Kidney epithelial cell (primary cell): Measurements from ENCODE around the gene SLC26A6. TPM values are rescaled to one million over a fixed set of nuclear protein-coding genes. Genes with fewer than 3 reads are reported as not detected.

Source experiments
- DNase-seq: peaks from one replicate; pipeline ENCODE4 v3.0.0-alpha.2; 2010; ENCODE audit warnings: low read depth
- H3K27me3 ChIP-seq: 2 replicates; pipeline ENCODE4 v1.6.0; 2011; ENCODE audit warnings: low read length; ENCODE audit not compliant: control insufficient read depth, insufficient read depth
- H3K36me3 ChIP-seq: 2 replicates; pipeline ENCODE4 v1.5.1; 2011; ENCODE audit warnings: low read length; ENCODE audit not compliant: control insufficient read depth, insufficient read depth
- H3K4me3 ChIP-seq: 2 replicates; pipeline ENCODE4 v1.5.1; 2011; ENCODE audit warnings: low read depth, mild to moderate bottlenecking, control low read depth, low read length
- total RNA-seq: library from RNA; depleted of rRNA; stranded (reverse); fragments of >200 nt; gene quantifications from 2 replicates; pipeline ENCODE4 v1.2.3, GENCODE V29; 2015
- TF ChIP-seq, protein P1 (sequence below): IDR thresholded peaks from 2 replicates; pipeline ENCODE4 v1.5.1; 2011; ENCODE audit warnings: mild to moderate bottlenecking, moderate library complexity, low read length, control low read depth, inconsistent platforms; ENCODE audit not compliant: insufficient read depth, poor library complexity, severe bottlenecking

SLC26A6 gene
- total RNA-seq, 1 donor from 2014 or later = 32.8 TPM

DNA sequence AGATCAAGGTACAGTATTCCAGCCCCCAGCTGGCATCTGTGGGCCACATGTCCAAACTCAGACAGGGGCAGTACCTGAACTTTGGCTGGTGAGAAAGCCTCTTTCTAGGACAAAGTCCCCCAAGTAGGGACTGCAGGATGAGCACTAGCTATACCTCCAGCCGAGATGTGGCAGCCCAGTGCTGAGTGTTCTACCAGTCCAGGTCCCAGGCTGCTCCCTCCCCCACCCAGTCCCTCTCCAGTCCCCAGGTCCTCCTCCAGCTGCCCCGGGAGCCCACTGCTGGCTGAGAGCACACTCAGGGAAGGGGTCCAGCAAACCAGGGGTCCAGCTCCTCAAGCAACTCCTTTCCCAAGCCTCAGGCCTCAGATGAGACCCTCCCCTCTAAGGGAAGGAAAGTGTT is 1.5 kb downstream of the SLC26A6 start:
- no peak for DNase-seq
- no peak overlapping the region for H3K4me3 ChIP-seq
- TF ChIP-seq, protein P1, sequence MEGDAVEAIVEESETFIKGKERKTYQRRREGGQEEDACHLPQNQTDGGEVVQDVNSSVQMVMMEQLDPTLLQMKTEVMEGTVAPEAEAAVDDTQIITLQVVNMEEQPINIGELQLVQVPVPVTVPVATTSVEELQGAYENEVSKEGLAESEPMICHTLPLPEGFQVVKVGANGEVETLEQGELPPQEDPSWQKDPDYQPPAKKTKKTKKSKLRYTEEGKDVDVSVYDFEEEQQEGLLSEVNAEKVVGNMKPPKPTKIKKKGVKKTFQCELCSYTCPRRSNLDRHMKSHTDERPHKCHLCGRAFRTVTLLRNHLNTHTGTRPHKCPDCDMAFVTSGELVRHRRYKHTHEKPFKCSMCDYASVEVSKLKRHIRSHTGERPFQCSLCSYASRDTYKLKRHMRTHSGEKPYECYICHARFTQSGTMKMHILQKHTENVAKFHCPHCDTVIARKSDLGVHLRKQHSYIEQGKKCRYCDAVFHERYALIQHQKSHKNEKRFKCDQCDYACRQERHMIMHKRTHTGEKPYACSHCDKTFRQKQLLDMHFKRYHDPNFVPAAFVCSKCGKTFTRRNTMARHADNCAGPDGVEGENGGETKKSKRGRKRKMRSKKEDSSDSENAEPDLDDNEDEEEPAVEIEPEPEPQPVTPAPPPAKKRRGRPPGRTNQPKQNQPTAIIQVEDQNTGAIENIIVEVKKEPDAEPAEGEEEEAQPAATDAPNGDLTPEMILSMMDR = no peak
- H3K36me3 ChIP-seq = peaks cover 4% of the 10 kb centered on the region
- no peaks in the 10 kb centered on the region for H3K27me3 ChIP-seq

DNA sequence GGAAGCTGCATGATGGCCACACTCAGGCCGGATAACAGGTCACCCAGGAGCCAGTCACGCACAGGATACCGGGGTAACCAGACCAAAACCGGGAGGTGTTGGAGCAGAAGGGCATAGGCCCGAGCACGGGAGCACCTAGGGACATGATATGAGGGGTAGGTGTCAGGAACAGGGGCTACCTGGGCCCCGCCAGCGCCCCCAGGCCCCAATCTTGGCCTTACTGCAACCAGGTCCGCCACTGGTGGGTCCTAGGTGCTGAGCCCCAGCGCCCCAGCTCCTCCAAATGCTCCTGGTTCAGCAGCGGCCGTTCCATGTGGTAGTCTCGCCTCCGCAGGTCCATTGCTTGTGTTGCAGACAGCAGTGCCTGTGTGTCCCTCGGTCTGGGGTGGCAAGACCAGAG is 2.0 kb downstream of the SLC26A6 start:
- no peaks in the 10 kb centered on the region for H3K27me3 ChIP-seq
- TF ChIP-seq, protein P1 = no peak
- H3K36me3 ChIP-seq = peaks cover 4% of the 10 kb centered on the region
- no peak for DNase-seq
- H3K4me3 ChIP-seq = no peak overlapping the region

DNA sequence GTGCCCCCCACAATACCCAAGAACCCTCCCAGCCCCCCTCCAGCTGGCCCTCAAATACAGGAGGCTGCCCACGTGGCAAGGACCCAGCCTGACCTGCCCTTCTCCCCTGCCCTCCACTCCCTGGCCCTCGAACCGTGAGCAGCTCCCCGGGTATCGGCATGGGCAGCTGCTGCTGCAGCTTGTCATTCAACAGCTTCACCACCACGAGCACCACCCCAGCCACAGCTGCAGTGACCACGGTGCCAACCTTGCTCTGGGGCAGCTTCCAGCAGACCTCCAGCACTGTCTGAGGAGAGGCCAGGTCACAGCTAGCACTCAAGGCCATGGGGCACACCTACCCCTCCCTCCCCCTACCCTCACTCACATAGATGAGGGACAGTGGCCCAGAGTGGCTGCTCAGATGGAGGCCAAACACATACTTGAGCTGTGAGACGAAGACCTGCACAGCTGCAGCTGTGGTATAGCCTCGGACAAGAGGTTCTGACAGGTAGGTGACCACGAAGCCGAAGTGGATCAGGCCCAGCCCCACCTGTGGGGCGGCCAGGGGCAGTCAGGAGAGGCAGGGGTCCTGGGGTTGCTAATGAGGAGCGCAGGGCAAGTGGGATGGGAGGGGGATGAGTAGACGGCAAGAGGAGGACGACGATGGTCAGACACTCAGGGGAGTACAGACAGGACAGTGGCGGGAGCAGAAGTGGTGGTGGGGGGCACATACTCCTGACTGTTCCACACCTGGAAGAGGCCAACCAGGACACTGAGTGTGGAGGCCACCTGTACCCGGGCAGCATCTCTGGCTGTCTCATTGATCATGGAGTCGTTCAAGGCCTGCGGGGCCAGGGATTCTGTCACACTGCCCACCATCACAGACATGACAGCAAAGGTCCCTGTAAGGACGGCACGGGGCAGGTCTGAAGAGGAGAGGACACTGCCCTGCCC is 3.5 kb downstream of the SLC26A6 start:
- H3K4me3 ChIP-seq = no peak overlapping the region
- DNase-seq = no peak
- TF ChIP-seq, protein P1 = no peak
- H3K36me3 ChIP-seq = peaks cover 6% of the 10 kb centered on the region
- no peaks in the 10 kb centered on the region for H3K27me3 ChIP-seq

- TF ChIP-seq, protein P1 = no peak
- no peak overlapping the region for H3K4me3 ChIP-seq
- no peak for DNase-seq
- H3K36me3 ChIP-seq = peaks cover 8% of the 10 kb centered on the region
- no peaks in the 10 kb centered on the region for H3K27me3 ChIP-seq
Measured at GRCh38 chr3:48630833-48631232, 4.4 kb downstream of the SLC26A6 start.

DNA sequence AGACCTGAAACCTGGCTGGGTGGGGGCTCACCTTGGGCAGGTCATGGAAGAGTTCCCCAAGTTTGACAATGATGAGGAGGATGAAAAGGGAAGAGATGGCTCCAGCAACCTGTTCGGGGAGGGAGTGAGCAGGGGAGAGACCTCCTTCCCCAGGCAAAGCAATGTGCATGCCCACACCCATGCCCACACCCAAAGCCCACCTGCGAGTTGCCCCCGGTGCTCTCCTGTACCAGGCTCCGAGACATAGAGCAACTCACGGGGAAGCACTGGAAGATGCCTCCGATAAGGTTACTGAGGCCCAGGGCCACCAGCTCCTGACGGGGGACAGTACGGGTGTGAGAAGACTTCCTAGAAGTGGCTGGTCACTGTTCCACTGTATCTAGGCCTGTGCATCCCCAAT is 4.9 kb downstream of the SLC26A6 start:
- no peak for DNase-seq
- peaks cover 8% of the 10 kb centered on the region for H3K36me3 ChIP-seq
- no peak overlapping the region for H3K4me3 ChIP-seq
- no peaks in the 10 kb centered on the region for H3K27me3 ChIP-seq
- TF ChIP-seq, protein P1 = no peak

GRCh38 chr3:48629894-48630293 is 5.4 kb downstream of the SLC26A6 start:
- no peaks in the 10 kb centered on the region for H3K27me3 ChIP-seq
- no peak overlapping the region for H3K4me3 ChIP-seq
- TF ChIP-seq, protein P1 = no peak
- peaks cover 8% of the 10 kb centered on the region for H3K36me3 ChIP-seq
- no peak for DNase-seq
